Activated CD8-positive, alpha-beta memory T cell treated with anti-CD3 and anti-CD28 coated beads, Interleukin-2, amount 10 ng/mL, durations not matched to agents 7 days and 5 days (primary cell): ENCODE results near the gene COASY. TPM values are rescaled to one million over a fixed set of nuclear protein-coding genes. Genes with fewer than 3 reads are reported as not detected.

Experiments used
- ATAC-seq: fragments of 150-1000 bp; cut with Tn5 transposase; one replicate; pipeline ENCODE4 v1.10.0; 2021; ENCODE audit warnings: moderate library complexity
- CTCF ChIA-PET: fragments of 350-600 bp; sonication (Branson Sonifier 250); formaldehyde crosslinking; loops from one replicate; lab custom pipeline; 2021; ENCODE audit warnings: antibody characterized with exemption; lab: Charles Lee
- DNase-seq: peaks from one replicate; pipeline ENCODE4 v3.0.0-alpha.2; 2020
- H3K27ac Mint-ChIP-seq: one replicate; pipeline ENCODE4 v1.8.0; 2021; ENCODE audit warnings: mild to moderate bottlenecking, mixed read lengths
- H3K27me3 Mint-ChIP-seq: one replicate; pipeline ENCODE4 v1.8.0; 2021; ENCODE audit warnings: mixed read lengths
- H3K36me3 Mint-ChIP-seq: one replicate; pipeline ENCODE4 v1.8.0; 2021; ENCODE audit warnings: mild to moderate bottlenecking, mixed read lengths
- H3K4me1 Mint-ChIP-seq: one replicate; pipeline ENCODE4 v1.8.0; 2021; ENCODE audit warnings: mixed read lengths
- H3K4me3 Mint-ChIP-seq: one replicate; pipeline ENCODE4 v1.8.0; 2021; ENCODE audit warnings: mild to moderate bottlenecking, moderate library complexity, mixed read lengths
- H3K9me3 Mint-ChIP-seq: one replicate; pipeline ENCODE4 v1.8.0; 2022; ENCODE audit warnings: low read depth, mixed read lengths
- total RNA-seq, 2 experiments: library from RNA; stranded (reverse); gene quantifications; one replicate each; pipeline ENCODE4 v1.2.3, GENCODE V29; 2021

COASY gene
- total RNA-seq, 2 experiments from 2014 or later: 95.9 to 108 TPM

GRCh38 chr17:42562388-42563142, 617 bp downstream of the COASY start:
- Mint-ChIP-seq H3K4me1 (peaks cover 51% of the 10 kb centered on the region), H3K36me3 (peaks cover 18% of the 10 kb centered on the region), H3K27me3 (no peaks in the 10 kb centered on the region), H3K9me3 (no peaks in the 10 kb centered on the region), H3K4me3 (peak overlapping the region; percentile 88), H3K27ac (peak overlapping the region; percentile 99)
- ATAC-seq (peak; percentile 11), DNase-seq (no peak)
- CTCF ChIA-PET: interaction anchor here (0.9 to 6.7 kb wide), 4 partner anchors 15 to 33 kb away, joined by 3 to 62 read pairs (median 4); partner anchors contain the start of genes NAGLU and PSMC3IP

GRCh38 chr17:42563143-42563509, 1.2 kb downstream of the COASY start:
- H3K4me1 Mint-ChIP-seq: peaks cover 55% of the 10 kb centered on the region
- peaks cover 21% of the 10 kb centered on the region for H3K36me3 Mint-ChIP-seq
- H3K27ac Mint-ChIP-seq: peak overlapping the region; percentile 99
- no peaks in the 10 kb centered on the region for H3K9me3 Mint-ChIP-seq
- H3K27me3 Mint-ChIP-seq: no peaks in the 10 kb centered on the region
- CTCF ChIA-PET: interaction anchor here (0.9 to 6.7 kb wide), 3 partner anchors 14 to 27 kb away, joined by 3 to 62 read pairs (median 4); partner anchors contain the start of genes NAGLU and PSMC3IP
- H3K4me3 Mint-ChIP-seq: peak overlapping the region; percentile 88
- no peak for DNase-seq
- no peak for ATAC-seq

GRCh38 chr17:42563543-42563942, 1.6 kb downstream of the COASY start:
- Mint-ChIP-seq H3K36me3 (peaks cover 21% of the 10 kb centered on the region), H3K27ac (peak overlapping the region; percentile 99), H3K27me3 (no peaks in the 10 kb centered on the region), H3K4me1 (peaks cover 58% of the 10 kb centered on the region), H3K4me3 (peak overlapping the region; percentile 88), H3K9me3 (no peaks in the 10 kb centered on the region)
- CTCF ChIA-PET: interaction anchor here (0.9 to 6.7 kb wide), 3 partner anchors 14 to 27 kb away, joined by 3 to 62 read pairs (median 4); partner anchors contain the start of genes NAGLU and PSMC3IP
- no peak for DNase-seq
- ATAC-seq: no peak

GRCh38 chr17:42563950-42564349, 2.0 kb downstream of the COASY start:
- CTCF ChIA-PET: interaction anchor here (1.5 to 6.7 kb wide), 2 partner anchors 13 to 28 kb away, joined by 4 to 62 read pairs; partner anchors contain the start of genes NAGLU and PSMC3IP
- Mint-ChIP-seq H3K36me3 (peaks cover 24% of the 10 kb centered on the region), H3K27me3 (no peaks in the 10 kb centered on the region), H3K4me1 (peaks cover 62% of the 10 kb centered on the region), H3K9me3 (no peaks in the 10 kb centered on the region), H3K27ac (peak overlapping the region; percentile 99), H3K4me3 (peak overlapping the region; percentile 88)
- no peak for DNase-seq
- ATAC-seq: no peak

GRCh38 chr17:42564815-42565522, 3.0 kb downstream of the COASY start:
- Mint-ChIP-seq H3K4me1 (peaks cover 69% of the 10 kb centered on the region), H3K4me3 (no peak overlapping the region), H3K27me3 (no peaks in the 10 kb centered on the region), H3K27ac (no peak overlapping the region), H3K36me3 (peaks cover 34% of the 10 kb centered on the region), H3K9me3 (no peaks in the 10 kb centered on the region)
- no peak for DNase-seq
- no peak for ATAC-seq
- CTCF ChIA-PET: interaction anchor here (0.5 to 6.7 kb wide), 3 partner anchors 12 to 297 kb away, joined by 3 to 62 read pairs (median 6); partner anchors contain the start of genes NAGLU and PSMC3IP

- CTCF ChIA-PET: interaction anchor here (0.5 to 6.7 kb wide), 4 partner anchors 11 to 298 kb away, joined by 3 to 62 read pairs (median 10); partner anchors contain the start of genes NAGLU and PSMC3IP
- peak overlapping the region; percentile 94 for H3K4me3 Mint-ChIP-seq
Observed at GRCh38 chr17:42565523-42566214, 3.7 kb downstream of the COASY start.

GRCh38 chr17:42566215-42566882, 4.4 kb downstream of the COASY start:
- Mint-ChIP-seq H3K9me3 (no peaks in the 10 kb centered on the region), H3K27me3 (no peaks in the 10 kb centered on the region), H3K4me3 (peak overlapping the region; percentile 94), H3K36me3 (peaks cover 43% of the 10 kb centered on the region), H3K4me1 (peaks cover 69% of the 10 kb centered on the region), H3K27ac (peak overlapping the region; percentile 94)
- no peak for ATAC-seq
- CTCF ChIA-PET: interaction anchor here (1.6 to 6.7 kb wide), 4 partner anchors 11 to 30 kb away, joined by 3 to 62 read pairs (median 10); partner anchors contain the start of genes NAGLU and PSMC3IP
- no peak for DNase-seq

More at GRCh38 chr17:42565523-42566214, 3.7 kb downstream of the COASY start:
- Mint-ChIP-seq H3K27me3 (no peaks in the 10 kb centered on the region), H3K36me3 (peaks cover 37% of the 10 kb centered on the region), H3K4me1 (peaks cover 70% of the 10 kb centered on the region), H3K27ac (peak overlapping the region; percentile 94), H3K9me3 (no peaks in the 10 kb centered on the region)
- ATAC-seq: no peak
- no peak for DNase-seq

GRCh38 chr17:42566883-42567573, 5.1 kb downstream of the COASY start, which contains the start of gene MLX:
MLX (plus strand) TSS chr17:42567100; CDS start chr17:42567125, 25 bp downstream.
- CTCF ChIA-PET: interaction anchor here (1.0 to 6.7 kb wide), 5 partner anchors 10 to 362 kb away, joined by 3 to 62 read pairs (median 5); partner anchors contain the start of gene PSMC3IP
- Mint-ChIP-seq H3K27ac (peak within 1 kb of the TSS; percentile 94), H3K4me3 (peak within 1 kb of the TSS; percentile 94), H3K4me1 (peaks cover 62% of the 10 kb centered on the region), H3K9me3 (no peaks in the 10 kb centered on the region), H3K27me3 (no peaks in the 10 kb centered on the region), H3K36me3 (peaks cover 48% of the 10 kb centered on the region)
- DNase-seq (peak; percentile 94), ATAC-seq (peak; percentile 78)

- Mint-ChIP-seq H3K4me1 (peaks cover 59% of the 10 kb centered on the region), H3K27ac (peak overlapping the region; percentile 54), H3K9me3 (no peaks in the 10 kb centered on the region), H3K27me3 (no peaks in the 10 kb centered on the region), H3K4me3 (peak overlapping the region; percentile 94), H3K36me3 (peaks cover 54% of the 10 kb centered on the region)
- DNase-seq (no peak), ATAC-seq (no peak)
- CTCF ChIA-PET: interaction anchor here (1.1 to 6.7 kb wide), 5 partner anchors 9 to 40 kb away, joined by 3 to 62 read pairs (median 5); partner anchors contain the start of gene PSMC3IP
Observed at GRCh38 chr17:42568341-42569111, 6.6 kb downstream of the COASY start.

GRCh38 chr17:42571435-42572225, 9.7 kb downstream of the COASY start:
- no peaks in the 10 kb centered on the region for H3K27me3 Mint-ChIP-seq
- peaks cover 60% of the 10 kb centered on the region for H3K4me1 Mint-ChIP-seq
- H3K27ac Mint-ChIP-seq: no peak overlapping the region
- CTCF ChIA-PET: interaction anchor here (0.7 to 1.3 kb wide), 3 partner anchors 17 to 37 kb away, joined by 3 read pairs; no protein-coding TSS in a partner anchor
- DNase-seq: no peak
- H3K4me3 Mint-ChIP-seq: no peak overlapping the region
- no peak for ATAC-seq
- peaks cover 66% of the 10 kb centered on the region for H3K36me3 Mint-ChIP-seq
- H3K9me3 Mint-ChIP-seq: no peaks in the 10 kb centered on the region
